Hepatocyte (in vitro differentiated cells): Measurements from ENCODE around the gene HS6ST1.

Experiments used
- EZH2 ChIP-seq: fragments of 200-600 bp; sonication (generic); IDR thresholded peaks from 2 replicates; pipeline ENCODE4 v1.6.1; 2016; ENCODE audit warnings: antibody characterized with exemption, mild to moderate bottlenecking, borderline replicate concordance
- TF ChIP-seq, protein P1 (sequence below): fragments of 200-600 bp; sonication (generic); IDR thresholded peaks from 2 replicates; pipeline ENCODE4 v1.5.1; 2016; ENCODE audit warnings: antibody characterized with exemption, mild to moderate bottlenecking; ENCODE audit not compliant: poor library complexity

- TF ChIP-seq, protein P1, sequence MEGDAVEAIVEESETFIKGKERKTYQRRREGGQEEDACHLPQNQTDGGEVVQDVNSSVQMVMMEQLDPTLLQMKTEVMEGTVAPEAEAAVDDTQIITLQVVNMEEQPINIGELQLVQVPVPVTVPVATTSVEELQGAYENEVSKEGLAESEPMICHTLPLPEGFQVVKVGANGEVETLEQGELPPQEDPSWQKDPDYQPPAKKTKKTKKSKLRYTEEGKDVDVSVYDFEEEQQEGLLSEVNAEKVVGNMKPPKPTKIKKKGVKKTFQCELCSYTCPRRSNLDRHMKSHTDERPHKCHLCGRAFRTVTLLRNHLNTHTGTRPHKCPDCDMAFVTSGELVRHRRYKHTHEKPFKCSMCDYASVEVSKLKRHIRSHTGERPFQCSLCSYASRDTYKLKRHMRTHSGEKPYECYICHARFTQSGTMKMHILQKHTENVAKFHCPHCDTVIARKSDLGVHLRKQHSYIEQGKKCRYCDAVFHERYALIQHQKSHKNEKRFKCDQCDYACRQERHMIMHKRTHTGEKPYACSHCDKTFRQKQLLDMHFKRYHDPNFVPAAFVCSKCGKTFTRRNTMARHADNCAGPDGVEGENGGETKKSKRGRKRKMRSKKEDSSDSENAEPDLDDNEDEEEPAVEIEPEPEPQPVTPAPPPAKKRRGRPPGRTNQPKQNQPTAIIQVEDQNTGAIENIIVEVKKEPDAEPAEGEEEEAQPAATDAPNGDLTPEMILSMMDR, result no peak
- TF ChIP-seq EZH2, result no peak
These were observed 45.8 kb downstream of the HS6ST1 start for GRCh38 chr2:128272601-128273468.
